Testis (tissue), 3 donors: ENCODE results near the gene SNF8. TPM values are rescaled to one million over a fixed set of nuclear protein-coding genes. Genes with fewer than 3 reads are reported as not detected.
A peak's percentile ranks its signal among the peaks of the same experiment; 100 is the strongest.

Experiments
- DNase-seq: peaks from one replicate; pipeline ENCODE4 v3.0.0-alpha.2; 2019
- H3K27ac ChIP-seq, 2 donors: fragments of 200-600 bp; sonication (generic); one replicate each; pipeline ENCODE4 v1.5.1; 2019
- H3K27me3 ChIP-seq: fragments of 200-600 bp; sonication (generic); one replicate; pipeline ENCODE4 v1.5.1; 2019
- H3K36me3 ChIP-seq: fragments of 200-600 bp; sonication (generic); one replicate; pipeline ENCODE4 v1.5.1; 2017; ENCODE audit warnings: low read depth; ENCODE audit errors: missing control alignments
- H3K4me1 ChIP-seq: fragments of 200-600 bp; sonication (generic); one replicate; pipeline ENCODE4 v1.5.1; 2019
- H3K4me3 ChIP-seq, 2 donors: fragments of 200-600 bp; sonication (generic); one replicate each; pipeline ENCODE4 v1.5.1; 2017 to 2019
- H3K9me3 ChIP-seq: fragments of 200-600 bp; sonication (generic); one replicate; pipeline ENCODE4 v1.5.1; 2017
- CTCF ChIP-seq, 3 experiments: fragments of 450-650 bp in 2 of 3; fragments of 200-600 bp in 1 of 3; sonication (generic) in 1 of 3; IDR thresholded peaks; one replicate each; pipeline ENCODE4 v1.5.1; 2016 to 2019; ENCODE audit warnings: antibody characterized with exemption in 3 of 3, mild to moderate bottlenecking in 2 of 3, moderate library complexity in 1 of 3
- POLR2A ChIP-seq: fragments of 450-650 bp; IDR thresholded peaks from one replicate; pipeline ENCODE4 v1.6.1; 2017; ENCODE audit warnings: antibody characterized with exemption, mild to moderate bottlenecking, moderate library complexity
- WGBS, 2 donors: methylation state at CpG; one replicate each; pipeline ENCODE4 v1.1.5; 2018; 5-methylcytosine and 5-hydroxymethylcytosine counted together
- intact Hi-C: fragments of 100-400 bp; cut with DNase I; formaldehyde crosslinking; loops from one replicate; pipeline ENCODE4 v1.15.1; 2023; ENCODE audit warnings: low total_unique reads
- polyA plus RNA-seq: library from polyadenylated mRNA; stranded (reverse); fragments of 350-450 nt; fragmentation: Illumina TruSeq; extraction: RNeasy Lipid Tissue Mini Kit (QIAGEN cat#74804); gene quantifications from one replicate; pipeline ENCODE4 v1.2.3, GENCODE V29; 2014; ENCODE audit warnings: low read depth, low replicate concordance; ENCODE audit not compliant: insufficient read depth
- total RNA-seq, 2 donors: library from RNA; depleted of rRNA; stranded (reverse); fragments of >200 nt; gene quantifications; one replicate each; pipeline ENCODE4 v1.2.3, GENCODE V29; 2016

Gene SNF8
- total and polyA plus RNA-seq, 3 donors from 2014 or later = 71.9 to 123 (median 100) TPM

- Histone ChIP-seq H3K4me1 (peaks cover 21% of the 10 kb centered on the region), H3K36me3 (no peaks in the 10 kb centered on the region), H3K9me3 (no peaks in the 10 kb centered on the region), H3K4me3 (peak overlapping the region; percentile 81 to 82), H3K27ac (peak overlapping the region; percentile 55 to 93), H3K27me3 (no peaks in the 10 kb centered on the region)
- 1% methylated on average over 25 to 36 of the region's 36 CpGs for WGBS, 2 donors
- peak; percentile 88 for DNase-seq
- TF ChIP-seq CTCF (IDR thresholded peaks at IDR 0.05) (no peak), POLR2A (no peak)
- intact Hi-C loops = no loop called here
Measured at GRCh38 chr17:48908853-48909394, 35.7 kb downstream of the SNF8 start.

GRCh38 chr17:48908047-48908843 lies 36.4 kb downstream of the SNF8 start, which contains the start of gene UBE2Z:
TSS of gene UBE2Z (plus strand) at chr17:48908407. CDS start at chr17:48908504, 97 bp downstream.
- H3K36me3 ChIP-seq = no peaks in the 10 kb centered on the region
- no peaks in the 10 kb centered on the region for H3K27me3 ChIP-seq
- DNase-seq = peak; percentile 96
- H3K4me1 ChIP-seq = peaks cover 21% of the 10 kb centered on the region
- TF ChIP-seq POLR2A = no peak
- no peak for TF ChIP-seq CTCF (IDR thresholded peaks at IDR 0.05)
- H3K27ac ChIP-seq = peak within 1 kb of the TSS; percentile 55 to 93
- no peaks in the 10 kb centered on the region for H3K9me3 ChIP-seq
- intact Hi-C loops = no loop called here
- H3K4me3 ChIP-seq = peak within 1 kb of the TSS; percentile 81 to 82
- WGBS, 2 donors = 0% methylated on average over 4 to 70 of the region's 81 CpGs

- H3K4me1 ChIP-seq = peaks cover 21% of the 10 kb centered on the region
- peak overlapping the region; percentile 55 to 93 for H3K27ac ChIP-seq
- intact Hi-C loops = no loop called here
- no peaks in the 10 kb centered on the region for H3K9me3 ChIP-seq
- no peaks in the 10 kb centered on the region for H3K27me3 ChIP-seq
- peak overlapping the region; percentile 81 to 82 for H3K4me3 ChIP-seq
- TF ChIP-seq CTCF (IDR thresholded peaks at IDR 0.05) (no peak), POLR2A (no peak)
- H3K36me3 ChIP-seq = no peaks in the 10 kb centered on the region
- DNase-seq = no peak
- 32 to 37% methylated on average over 1 to 2 of the region's 2 CpGs for WGBS, 2 donors
Measured at GRCh38 chr17:48907713-48908046, 37.0 kb downstream of the SNF8 start.

- Histone ChIP-seq H3K4me3 (no peak overlapping the region), H3K36me3 (no peaks in the 10 kb centered on the region), H3K27ac (no peak overlapping the region), H3K9me3 (no peaks in the 10 kb centered on the region), H3K27me3 (no peaks in the 10 kb centered on the region), H3K4me1 (peaks cover 21% of the 10 kb centered on the region)
- DNase-seq = no peak
- no peak for TF ChIP-seq POLR2A
- TF ChIP-seq CTCF (IDR thresholded peaks at IDR 0.05) = no peak
- intact Hi-C loops = no loop called here
- 73 to 85% methylated on average over 9 of the region's 9 CpGs for WGBS, 2 donors
Measured at GRCh38 chr17:48905987-48906515, 38.6 kb downstream of the SNF8 start.
